Activated CD4-positive, alpha-beta T cell treated with anti-CD3 and anti-CD28 coated beads, Interleukin-2, amount 50 U/mL, for 4 hours (primary cell): Measurements from ENCODE around the gene MAML3.

Experiments used
- DNase-seq, 2 experiments: peaks; one replicate each; pipeline ENCODE4 v3.0.0-alpha.2; 2020

The MAML3 gene

DNA sequence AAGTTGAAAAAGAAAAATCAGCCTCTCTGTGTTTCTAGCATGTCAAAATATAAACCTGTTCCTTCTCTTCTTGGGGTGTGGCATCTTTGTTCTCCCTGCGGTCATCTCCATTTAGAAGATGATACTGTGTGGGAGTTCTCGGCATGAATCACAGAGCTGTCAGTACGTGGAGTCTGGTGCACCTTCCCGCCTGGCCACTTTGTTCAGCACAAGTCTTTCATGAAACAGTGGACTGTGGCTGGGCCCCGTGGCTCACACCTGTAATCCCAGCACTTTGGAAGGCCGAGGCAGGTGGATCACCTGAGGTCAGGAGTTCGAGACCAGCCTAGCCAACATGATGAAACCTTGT is 166.5 kb downstream of the MAML3 start:
- no peak for DNase-seq

GRCh38 chr4:139986689-139987501 is 167.1 kb downstream of the MAML3 start:
- no peak for DNase-seq

DNA sequence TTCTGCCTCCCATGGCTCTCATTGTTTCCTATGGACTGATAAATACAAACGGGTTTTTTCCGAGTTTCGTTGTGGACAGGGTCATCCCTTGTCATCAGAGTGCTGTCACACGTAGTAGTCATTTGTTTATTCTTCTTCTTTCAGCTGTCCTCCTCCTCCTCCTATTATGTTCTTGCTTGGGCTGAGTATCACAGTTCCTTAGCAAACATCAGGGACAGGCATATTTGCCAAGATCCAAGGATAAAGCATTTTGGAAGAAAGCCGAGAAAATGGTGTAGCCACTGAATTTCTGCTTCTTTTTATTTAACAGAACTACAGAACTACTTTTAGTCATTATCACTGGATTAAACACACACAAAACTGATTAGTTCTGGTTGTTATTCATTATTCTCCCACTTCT is 167.9 kb downstream of the MAML3 start:
- no peak for DNase-seq

- DNase-seq, result no peak
Observed at GRCh38 chr4:139985401-139985800, 168.6 kb downstream of the MAML3 start.

- no peak for DNase-seq
Observed at GRCh38 chr4:139984471-139984870, 169.5 kb downstream of the MAML3 start.

DNA sequence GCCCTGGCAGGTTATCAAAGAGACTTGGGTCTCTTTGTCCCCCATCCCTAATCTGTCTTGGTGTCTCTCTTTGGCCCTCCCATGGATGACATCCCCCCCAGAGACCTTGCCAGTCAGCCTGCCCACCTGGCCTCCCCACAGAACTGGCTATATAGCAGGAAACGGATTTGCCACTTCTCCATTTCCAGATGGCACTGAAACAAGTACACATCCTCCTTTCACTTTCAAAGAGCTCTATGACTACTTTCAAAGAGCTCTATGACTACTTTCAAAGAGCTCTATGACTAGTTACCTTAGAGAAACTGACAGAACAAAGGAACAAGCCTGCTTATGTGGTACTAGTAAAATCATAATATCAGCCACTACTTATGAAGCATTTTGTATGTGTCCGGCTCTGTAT is 175.3 kb downstream of the MAML3 start:
- no peak for DNase-seq

DNA sequence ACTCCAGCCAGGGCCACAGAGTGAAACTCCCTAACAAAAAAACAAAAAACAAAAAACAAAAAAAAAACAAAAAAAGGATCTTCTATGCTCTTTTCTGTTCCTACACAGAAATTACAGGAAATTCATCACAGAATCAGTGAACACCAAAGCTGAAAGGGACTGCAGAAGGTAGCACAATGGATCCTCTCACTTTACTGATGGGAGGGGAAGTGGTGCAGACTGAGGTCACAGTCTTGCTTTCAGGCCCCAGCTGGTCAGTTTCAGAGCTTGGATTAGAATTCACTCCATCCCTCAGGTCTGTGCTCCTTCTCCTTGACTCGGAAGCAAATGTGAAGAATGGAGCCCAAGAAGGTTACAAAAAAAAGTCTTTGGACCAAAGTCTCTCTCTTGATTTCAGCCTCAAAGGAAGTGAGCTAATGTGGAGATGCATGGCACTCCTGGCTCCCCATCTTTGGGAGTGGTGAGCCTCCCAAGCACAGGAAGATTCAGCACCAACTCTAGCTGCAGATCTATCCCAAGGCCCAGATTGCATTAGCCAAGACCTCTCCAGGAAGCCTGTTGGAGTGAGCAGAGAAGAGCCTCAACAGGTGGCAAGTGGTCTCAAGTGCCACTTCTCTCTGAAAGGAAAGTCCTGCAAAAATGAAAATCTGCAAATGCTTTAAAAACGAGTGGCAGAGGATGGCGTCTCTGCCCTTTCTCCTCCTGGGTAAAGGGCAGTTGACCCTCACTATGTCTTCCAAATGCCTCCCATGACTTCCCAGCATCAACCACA is 176.0 kb downstream of the MAML3 start:
- no peak for DNase-seq

- no peak for DNase-seq
Observed at GRCh38 chr4:139975830-139976272, 178.1 kb downstream of the MAML3 start.

DNA sequence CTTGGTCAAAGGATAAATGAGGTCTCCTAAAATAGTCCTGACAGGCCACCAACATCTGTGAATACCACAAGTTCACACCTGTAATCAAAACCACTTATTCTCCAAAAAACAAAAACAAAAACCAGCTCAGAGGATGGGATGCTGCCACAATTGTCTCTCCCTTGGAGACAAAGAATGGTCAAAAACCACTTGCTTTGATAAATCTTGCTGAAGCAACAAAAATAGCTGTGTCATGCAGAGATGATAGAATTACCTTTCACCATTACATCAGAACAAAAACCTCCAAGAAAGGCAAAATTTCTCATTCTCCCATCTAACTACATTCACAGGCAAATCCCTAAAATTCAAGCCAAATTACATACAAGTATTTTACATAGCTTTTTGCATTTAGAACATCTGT is 180.4 kb downstream of the MAML3 start:
- DNase-seq, result no peak

GRCh38 chr4:139973015-139973414 is 181.0 kb downstream of the MAML3 start:
- no peak for DNase-seq

DNA sequence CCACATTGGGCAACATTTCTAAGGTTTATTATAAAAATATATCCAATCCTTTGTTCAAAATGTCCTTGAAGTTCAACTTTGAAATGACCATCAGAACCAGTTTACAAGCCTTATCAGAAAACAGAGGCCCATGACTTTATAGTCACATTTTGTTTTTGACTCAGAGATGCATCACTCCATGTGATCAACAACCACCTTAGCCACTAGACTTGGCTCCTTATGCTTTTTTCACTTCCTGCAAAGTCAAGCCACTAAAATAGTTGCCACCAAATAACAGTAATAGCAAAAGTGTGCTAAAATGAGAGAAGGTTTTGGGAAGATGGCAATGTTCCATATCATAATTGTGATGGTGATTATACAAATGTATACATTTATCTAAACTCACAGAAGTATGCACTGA is 181.7 kb downstream of the MAML3 start:
- DNase-seq, result no peak

- no peak for DNase-seq
Observed at GRCh38 chr4:139971111-139971510, 182.9 kb downstream of the MAML3 start.

- no peak for DNase-seq
Observed at GRCh38 chr4:139969635-139970266, 184.2 kb downstream of the MAML3 start.

DNA sequence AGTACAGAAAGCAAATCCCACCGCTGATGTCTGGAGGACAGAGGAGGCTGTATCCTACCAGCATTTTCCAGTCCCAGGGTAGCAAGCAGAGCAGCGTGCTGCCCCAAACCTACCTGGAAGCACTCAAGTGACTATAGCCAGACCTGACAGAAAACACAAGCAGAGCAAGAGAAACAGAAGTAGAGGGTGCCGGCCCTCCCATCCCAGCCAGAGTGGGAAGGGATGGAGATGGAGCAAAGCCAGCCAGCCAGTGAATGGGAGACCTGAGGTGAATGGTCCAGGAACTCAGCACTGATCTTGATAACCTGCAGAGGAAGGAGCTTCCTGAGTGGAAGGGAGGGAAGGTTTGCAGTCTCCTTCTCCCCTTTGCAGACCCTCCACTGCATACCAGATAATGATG is 185.2 kb downstream of the MAML3 start:
- no peak for DNase-seq

DNA sequence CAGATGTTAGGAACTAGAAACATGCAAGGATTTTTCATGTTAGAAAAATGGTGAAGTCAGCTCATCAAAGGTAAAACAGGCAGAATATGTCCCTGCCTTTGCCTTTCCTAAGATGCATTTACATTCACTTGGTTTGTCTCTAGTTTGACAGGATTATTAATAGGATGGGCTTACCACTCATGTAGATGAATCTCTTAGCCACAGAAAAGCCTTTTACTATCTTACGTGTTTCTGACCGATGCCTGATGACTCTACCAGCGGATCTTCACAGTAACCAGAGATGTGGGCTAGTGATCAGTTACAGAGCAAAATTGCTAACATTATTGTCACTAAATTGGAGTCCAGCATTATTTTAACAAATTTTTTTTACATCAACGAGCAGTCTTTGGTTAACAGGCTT is 187.6 kb downstream of the MAML3 start:
- no peak for DNase-seq

DNA sequence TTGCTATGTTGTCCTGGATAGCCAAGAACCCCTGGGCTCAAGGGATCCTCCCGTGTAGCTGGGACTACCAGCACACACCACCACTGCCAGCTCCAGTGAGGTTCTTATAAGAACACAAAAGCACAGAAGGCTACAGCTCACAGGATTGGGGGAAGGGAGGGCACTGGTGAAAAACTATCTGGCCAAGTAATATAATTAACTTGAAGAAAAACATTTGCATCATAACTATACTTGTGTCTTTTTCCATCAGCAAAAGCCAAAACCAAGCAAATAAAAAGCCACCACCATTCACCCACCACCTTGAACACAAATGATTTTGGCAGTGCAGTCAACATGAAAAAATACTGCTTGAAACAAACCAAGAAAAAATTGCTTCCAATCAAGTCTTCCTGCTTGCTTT is 188.2 kb downstream of the MAML3 start:
- no peak for DNase-seq

DNA sequence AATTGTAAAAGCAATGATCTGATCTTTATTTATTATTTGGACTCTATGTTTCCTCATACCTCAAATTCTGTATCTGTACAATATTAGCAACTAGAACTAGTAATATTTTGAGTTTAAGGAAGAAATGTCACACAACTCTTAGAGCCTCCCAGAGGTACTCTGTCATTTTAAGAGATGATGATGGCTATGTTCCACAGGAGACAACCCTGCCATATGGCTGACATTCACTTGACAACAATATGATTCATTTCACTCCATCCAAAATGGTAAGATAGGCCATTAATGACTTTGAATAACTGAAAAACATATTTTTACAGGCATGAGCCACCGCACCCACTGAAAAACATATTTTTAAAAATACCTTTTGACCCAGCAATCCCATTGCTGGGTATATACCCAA is 190.3 kb downstream of the MAML3 start:
- DNase-seq, result no peak

- DNase-seq, result no peak
Observed at GRCh38 chr4:139962130-139962684, 191.8 kb downstream of the MAML3 start.

GRCh38 chr4:139961344-139961946 is 192.5 kb downstream of the MAML3 start:
- no peak for DNase-seq

- DNase-seq, result no peak
Observed at GRCh38 chr4:139959396-139959795, 194.6 kb downstream of the MAML3 start.

GRCh38 chr4:139958739-139959098 is 195.3 kb downstream of the MAML3 start:
- DNase-seq, result no peak

DNA sequence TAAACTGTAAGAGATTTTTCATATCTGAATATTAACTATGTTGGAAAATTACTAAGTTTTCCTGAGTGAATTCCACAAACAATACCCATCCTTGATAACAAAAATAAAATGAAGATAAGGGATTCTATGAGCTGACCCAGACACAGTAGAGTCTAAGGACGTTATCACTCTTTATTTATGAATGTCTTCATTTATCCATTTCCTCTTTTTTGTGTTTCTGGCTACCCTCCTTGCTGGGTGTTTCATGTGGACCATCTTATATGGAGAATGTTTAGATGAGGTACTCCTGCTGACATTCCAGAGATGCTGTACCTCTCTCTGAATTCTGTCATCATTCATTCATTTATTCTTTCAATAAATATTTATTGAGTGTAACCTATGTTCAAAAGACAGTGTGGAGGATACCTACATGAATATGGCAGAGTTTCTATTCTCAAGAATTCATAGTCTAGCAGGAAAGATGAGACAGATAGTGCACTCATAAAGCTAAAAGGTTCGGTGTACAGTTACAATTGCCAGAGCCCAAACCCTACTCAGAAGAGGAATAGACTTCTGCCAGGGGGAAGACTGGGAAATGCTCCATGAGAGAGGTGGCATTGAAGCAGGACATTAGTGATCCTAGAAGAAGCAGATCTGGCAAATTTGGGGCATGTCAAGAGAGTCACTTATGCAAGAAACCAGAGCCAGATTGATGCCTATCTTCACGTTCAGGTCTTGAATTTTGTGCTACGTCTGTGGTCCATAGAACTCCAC is 195.8 kb downstream of the MAML3 start:
- no peak for DNase-seq

GRCh38 chr4:139957065-139957464 is 196.9 kb downstream of the MAML3 start:
- no peak for DNase-seq
